ENCODE measurements around the gene C5orf34. TPM values are rescaled to one million over a fixed set of nuclear protein-coding genes. Genes with fewer than 3 reads are reported as not detected.
A peak's percentile ranks its signal among the peaks of the same experiment; 100 is the strongest.
"Not testable (repeated sequence)": the region's sequence is repeated elsewhere in the genome, so short reads cannot be mapped to it uniquely, and the experiment has no call there.

Gene C5orf34
- total RNA-seq, 2 donors from 2014 or later = 1.5 to 2.3 TPM

DNA sequence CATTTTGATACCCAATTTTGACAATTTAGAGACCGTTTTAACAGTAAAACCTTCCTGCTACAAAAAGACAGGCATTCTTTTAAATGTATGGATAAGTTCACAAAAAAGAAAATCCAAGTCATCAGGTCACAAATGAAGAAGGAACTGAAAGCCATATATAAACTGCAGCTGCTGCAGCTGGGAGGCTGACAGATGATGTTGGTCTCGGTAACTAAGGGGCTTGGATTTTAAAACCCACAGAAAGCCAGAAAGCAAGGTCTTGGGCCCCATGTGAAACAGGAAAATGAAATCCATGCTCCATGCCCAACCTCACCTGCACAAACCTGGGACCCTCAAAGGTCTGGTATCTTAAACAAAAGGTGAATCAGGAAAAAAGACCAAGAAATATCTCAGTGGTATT, 15.7 kb upstream of the C5orf34 start:
- no peak for DNase-seq (ENCODE audit: low spot score)
- intact Hi-C loops (cut with DNase I) = no loop called here

DNA sequence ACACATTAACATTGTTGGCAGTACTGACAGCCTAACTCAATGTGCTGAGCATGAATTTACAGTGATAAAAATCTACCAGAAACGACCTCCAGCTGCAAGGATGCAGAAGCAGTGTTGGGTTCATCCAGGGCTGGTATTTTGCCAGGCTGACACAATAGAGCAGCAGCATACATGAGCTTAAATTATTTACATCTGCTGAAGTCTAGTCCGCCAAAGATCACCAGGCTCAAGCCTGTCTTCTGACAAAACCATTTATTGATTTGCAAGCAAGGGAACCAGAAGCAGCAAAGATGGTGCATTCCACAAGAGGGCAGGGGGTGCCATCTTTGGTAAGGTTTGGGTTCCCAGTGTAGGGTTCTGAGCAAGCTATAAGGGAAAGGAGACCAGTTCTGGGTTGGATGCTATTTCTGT, 8.7 kb upstream of the C5orf34 start:
- no peak for DNase-seq (ENCODE audit: low spot score)
- intact Hi-C loops (cut with DNase I) = no loop called here

DNA sequence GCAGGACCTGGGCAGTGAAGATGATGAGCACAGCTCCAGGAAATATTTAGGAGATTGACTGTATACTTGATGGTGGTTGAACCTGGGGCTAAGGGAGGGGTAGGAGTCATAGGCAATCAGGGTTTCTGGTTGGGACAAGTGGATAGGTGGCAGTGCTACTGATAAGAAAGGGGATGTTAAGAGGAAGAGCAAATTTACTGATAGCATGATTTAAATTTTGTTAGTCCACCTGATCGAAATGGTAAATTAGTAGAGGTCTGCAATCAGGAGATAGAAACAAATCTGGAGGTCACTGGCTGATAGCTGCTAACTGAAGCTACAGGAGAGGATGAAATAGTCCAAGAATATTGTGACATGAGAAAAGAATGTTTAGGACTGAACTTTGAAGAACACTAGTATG, 5.7 kb upstream of the C5orf34 start:
- intact Hi-C loops (cut with DNase I) = no loop called here
- DNase-seq (ENCODE audit: low spot score) = no peak

DNA sequence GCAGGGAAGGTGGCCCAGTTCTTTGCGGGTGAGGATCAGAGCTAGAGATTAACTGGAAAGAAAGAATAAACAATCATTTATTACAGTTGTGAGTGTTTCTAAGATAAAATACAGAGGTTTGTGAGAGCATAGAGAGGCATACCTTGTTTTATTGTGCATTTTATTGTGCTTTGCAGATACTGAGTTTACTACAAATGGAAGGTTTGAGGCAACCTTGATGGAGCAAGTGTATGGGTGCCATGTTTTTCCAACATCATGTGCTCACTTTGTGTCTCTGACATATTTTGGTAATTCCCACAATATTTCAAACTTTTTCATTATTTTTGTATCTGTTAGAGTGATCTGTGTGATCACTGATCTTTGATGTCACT, 715 bp upstream of the C5orf34 start:
- no peak for DNase-seq (ENCODE audit: low spot score)
- intact Hi-C loops (cut with DNase I) = loop anchor here in 1 of 2 donors (10.0 kb wide), 1 partner anchor 201 kb away; the partner anchor contains the start of gene HMGCS1

DNA sequence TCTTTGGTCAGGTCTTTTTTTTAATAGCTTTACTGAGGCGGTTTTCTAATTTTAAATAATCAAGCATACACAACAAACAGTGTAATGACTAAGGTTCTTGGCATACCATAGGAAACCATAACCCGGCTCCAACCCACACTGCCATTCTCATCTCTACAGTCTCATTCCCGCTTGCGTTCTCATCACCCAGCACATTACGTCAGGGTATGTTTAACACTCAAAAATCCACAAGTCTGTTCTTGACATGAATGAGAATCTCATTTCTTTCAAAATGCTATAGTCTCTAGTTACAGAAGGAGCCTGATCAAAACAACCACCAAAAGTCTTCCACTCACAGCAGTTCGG, 505 bp downstream of the C5orf34 start:
- DNase-seq (ENCODE audit: low spot score) = no peak
- intact Hi-C loops (cut with DNase I) = loop anchor here in 1 of 2 donors (10.0 kb wide), 1 partner anchor 200 kb away; the partner anchor contains the start of gene HMGCS1

DNA sequence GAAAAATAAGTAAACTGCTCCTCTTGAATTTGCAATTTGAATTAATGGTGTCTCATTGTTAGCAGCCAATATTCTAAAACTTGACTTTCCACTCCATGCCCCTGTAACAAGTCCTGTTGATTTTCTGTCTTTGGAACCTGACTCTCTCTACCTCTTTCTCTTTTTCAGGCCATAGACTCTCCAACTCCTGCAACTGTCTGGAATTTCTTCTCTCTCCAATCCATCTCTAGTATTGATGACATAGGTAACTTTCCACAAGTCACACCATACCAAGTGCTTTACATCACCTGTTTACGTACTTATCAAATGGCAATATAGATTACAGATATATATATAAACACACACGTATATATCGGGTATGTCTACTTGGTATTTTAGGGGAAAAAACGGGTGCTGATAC, 923 bp downstream of the C5orf34 start:
- intact Hi-C loops (cut with DNase I) = loop anchor here in 1 of 2 donors (10.0 kb wide), 1 partner anchor 199 kb away; the partner anchor contains the start of gene HMGCS1
- no peak for DNase-seq (ENCODE audit: low spot score)

DNA sequence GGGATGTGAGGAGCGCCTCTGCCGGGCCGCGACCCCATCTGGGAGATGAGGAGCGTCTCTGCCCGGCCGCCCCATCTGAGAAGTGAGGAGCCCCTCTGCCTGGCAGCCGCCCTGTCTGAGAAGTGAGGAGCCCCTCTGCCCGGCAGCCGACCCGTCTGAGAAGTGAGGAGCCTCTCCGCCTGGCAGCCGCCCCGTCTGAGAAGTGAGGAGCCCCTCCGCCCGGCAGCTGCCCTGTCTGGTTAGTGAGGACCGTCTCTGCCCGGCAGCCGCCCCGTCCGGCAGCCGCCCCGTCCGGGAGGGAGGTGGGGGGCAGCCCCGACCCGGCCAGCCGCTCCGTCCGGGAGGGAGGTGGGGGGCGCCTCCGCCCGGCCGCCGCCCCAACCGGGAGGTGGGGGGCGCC, 3.9 kb downstream of the C5orf34 start:
- DNase-seq (ENCODE audit: low spot score) = not testable (repeated sequence)
- intact Hi-C loops (cut with DNase I) = loop anchor here in 1 of 2 donors (10.0 kb wide), 1 partner anchor 196 kb away; the partner anchor contains the start of gene HMGCS1

DNA sequence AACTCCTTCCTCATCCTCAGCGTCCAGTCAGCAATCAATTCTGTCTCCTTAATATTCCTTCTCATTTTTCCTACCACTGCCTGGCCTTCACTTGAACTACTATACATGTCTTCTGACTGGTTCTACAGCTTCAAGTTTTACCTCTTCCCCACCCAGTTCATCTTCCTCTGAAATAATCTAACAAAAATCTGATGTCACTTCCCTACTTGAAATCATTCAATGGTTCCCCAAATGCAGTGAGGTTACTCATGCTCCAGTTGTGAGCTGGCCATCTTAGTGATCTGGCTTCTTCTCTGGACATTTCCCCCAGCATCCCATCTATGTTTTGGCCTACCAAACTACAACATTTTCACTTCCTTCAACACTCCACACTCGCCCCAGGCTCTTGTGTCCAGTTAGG, 16.4 kb downstream of the C5orf34 start:
- intact Hi-C loops (cut with DNase I) = loop anchor here in 1 of 2 donors (10.0 kb wide), 1 partner anchor 1734 kb away; no protein-coding TSS in a partner anchor
- no peak for DNase-seq (ENCODE audit: low spot score)

DNA sequence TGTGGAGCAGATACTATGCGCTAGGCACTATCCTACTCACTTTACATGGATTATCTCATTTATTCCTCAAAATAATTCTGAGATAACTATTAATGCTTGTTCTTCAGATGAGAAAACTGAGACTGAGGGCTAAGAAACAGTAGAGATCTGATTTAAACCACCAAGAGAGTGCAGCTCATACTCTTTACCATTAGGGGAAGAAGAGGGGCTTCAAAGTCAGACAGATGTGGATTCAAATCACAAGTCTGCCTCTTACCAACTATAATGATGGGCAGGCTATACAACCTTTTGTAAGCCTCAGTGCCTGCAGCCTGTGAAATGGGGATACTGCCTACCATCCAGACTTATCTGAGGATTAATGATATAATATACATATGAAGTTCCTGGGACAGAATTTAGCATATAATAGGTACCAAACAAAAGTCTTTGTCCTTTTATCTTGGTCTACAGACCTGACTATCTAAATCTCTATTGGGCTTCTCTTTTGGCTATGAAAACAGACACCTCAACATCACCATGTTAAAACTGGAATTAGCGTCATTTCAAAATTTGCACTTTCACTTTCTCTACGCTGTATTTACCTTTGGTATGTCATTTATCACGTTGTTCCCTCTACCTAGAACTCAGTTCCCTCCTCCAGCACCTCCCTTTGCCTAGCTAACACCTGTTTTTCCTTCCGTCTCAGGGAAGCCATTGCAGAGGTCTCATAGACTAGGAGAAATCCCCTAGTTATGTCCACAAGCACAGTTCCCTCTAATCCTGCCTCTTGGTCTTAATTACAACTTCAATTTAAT, 17.4 kb downstream of the C5orf34 start:
- intact Hi-C loops (cut with DNase I) = loop anchor here in 1 of 2 donors (10.0 kb wide), 1 partner anchor 1733 kb away; no protein-coding TSS in a partner anchor
- no peak for DNase-seq (ENCODE audit: low spot score)

DNA sequence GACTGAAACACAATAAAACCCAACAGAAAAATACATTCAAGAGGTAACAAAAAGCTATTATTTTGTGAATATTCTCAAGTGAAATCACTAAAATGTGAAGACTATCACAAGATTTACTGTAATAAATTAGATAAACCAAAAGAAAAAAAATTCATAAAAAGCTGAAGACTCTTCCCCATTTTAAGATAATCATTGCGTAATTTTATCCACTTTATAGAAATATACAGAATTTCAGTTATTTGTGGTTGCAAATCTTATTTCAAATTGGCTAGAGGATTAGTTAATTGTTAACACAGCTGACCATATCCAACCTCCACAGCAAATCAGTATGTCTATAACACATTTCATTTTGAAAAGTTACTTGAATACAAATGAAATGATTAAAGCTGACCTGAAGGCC, 23.6 kb downstream of the C5orf34 start:
- intact Hi-C loops (cut with DNase I) = loop anchor here in 1 of 2 donors (10.0 kb wide), 1 partner anchor 1727 kb away; no protein-coding TSS in a partner anchor
- DNase-seq (ENCODE audit: low spot score) = no peak

DNA sequence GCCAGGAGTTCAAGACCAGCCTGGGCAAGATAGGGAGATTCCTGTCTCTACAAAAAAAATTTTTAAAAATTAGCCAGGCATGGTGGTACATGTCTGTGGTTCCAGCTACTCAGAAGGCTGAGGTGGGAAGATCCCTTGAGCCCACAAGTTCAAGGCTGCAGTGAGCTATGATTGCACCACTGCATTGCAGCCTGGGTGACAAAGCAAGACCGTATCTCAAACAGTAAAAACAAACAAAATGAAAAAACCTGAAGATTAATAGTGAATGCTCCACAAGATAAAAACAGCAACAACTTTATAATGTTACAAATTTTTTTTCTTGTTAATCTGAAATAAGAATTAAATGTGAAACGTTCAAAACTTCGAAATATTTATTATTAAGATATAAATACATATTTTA, 28.6 kb downstream of the C5orf34 start:
- intact Hi-C loops (cut with DNase I) = no loop called here
- no peak for DNase-seq (ENCODE audit: low spot score)

DNA sequence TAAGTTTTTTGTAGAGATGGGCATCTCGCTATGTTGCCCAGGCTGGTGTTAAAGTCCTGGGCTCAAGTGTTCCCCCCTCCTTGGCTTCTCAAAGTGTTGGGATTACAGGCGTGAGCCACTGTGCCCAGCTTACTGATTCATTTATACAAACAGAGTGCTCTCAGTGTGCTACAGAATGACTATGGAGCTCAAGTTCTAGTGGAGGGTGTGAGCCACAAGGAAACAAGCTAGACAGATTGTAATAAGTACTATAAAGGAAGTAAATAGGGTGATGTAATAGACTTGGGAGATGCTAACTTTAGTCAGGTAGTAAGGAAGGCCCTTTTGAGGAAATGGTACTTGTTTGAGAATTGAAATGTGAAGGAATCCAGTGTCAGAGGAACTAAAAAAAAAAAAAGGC, 29.5 kb downstream of the C5orf34 start:
- intact Hi-C loops (cut with DNase I) = no loop called here
- DNase-seq (ENCODE audit: low spot score) = no peak

DNA sequence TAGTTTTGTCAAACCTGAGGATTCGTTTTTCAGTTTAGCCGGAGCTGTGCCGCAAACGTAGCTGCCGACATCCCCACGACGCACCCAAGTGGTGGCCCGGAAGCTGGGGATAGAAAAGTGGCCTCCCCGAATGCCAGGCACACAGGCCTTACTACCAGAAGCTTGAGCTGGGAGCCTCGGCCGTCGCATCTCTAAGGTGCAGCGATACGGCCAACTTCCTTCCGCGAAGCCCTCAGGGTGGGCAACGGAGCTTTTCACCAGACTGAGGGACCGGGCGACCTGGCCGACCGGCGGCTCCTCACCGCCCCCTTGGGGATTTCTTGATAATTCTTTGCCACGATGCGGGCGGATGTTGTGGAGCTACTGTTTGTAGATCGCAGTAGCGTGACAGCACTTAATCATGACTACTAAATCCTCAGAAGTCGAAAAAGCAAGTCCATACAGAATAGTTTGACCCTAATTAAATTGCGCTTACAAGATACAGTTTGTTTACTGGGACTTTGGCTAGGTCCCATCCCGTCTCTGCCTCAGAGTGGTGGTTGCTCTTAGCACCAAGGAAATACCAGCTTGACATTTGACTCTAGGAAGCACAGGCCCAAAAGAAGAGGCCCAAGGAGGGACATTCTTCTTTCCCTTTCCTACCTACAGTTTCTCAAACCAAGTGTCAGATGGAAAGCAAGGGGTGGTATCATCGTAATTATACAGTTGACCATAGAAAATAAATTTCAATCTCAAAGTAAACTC, 30.7 kb downstream of the C5orf34 start:
- peak; percentile 95 for DNase-seq (ENCODE audit: low spot score)
- intact Hi-C loops (cut with DNase I) = no loop called here

DNA sequence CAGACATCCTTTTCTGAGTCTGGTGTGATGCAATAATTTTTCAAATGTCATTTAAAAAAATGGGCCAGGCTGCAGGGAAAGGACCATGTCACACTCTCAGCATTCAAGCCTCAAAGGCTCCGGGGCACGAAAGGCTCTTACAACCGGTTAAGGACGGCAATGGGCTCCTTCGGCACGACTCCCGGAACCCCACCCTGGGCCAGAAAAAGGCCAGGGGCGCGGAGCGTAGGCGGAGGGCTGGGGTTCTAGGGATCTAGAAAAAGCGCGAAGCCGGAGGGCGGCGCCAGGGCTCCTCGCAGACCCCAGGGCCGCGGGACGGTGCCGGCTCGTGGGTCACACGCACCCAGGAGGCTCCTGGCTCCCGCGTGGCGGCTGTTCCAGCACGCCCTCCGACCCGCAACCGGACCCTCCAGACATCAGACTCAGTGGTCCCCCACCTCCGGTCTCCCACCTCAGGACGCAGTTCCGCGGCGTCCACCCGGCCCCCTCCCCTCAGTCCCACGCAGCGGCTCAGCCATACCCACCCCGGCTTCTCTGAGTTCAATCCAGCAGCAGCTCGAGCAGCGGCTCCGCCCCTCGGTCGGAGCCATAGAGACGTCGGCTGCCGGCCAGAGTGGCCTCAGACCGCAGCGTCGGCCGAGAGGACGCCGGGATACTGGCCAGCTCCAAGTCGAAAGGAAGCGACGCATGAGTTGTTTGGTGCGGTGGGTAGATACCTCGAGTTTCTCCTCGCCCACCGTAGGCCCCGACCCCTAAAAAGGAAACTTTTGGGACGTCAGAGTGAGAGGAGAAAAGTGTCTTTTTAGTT, 31.4 kb downstream of the C5orf34 start, which contains the start of gene TMEM267:
Gene TMEM267 (minus strand): TSS at position 568 of the 808 bp plus-strand sequence. CDS start 29,896 bp downstream, outside the sequence.
- intact Hi-C loops (cut with DNase I) = no loop called here
- peak; percentile 98 for DNase-seq (ENCODE audit: low spot score)

DNA sequence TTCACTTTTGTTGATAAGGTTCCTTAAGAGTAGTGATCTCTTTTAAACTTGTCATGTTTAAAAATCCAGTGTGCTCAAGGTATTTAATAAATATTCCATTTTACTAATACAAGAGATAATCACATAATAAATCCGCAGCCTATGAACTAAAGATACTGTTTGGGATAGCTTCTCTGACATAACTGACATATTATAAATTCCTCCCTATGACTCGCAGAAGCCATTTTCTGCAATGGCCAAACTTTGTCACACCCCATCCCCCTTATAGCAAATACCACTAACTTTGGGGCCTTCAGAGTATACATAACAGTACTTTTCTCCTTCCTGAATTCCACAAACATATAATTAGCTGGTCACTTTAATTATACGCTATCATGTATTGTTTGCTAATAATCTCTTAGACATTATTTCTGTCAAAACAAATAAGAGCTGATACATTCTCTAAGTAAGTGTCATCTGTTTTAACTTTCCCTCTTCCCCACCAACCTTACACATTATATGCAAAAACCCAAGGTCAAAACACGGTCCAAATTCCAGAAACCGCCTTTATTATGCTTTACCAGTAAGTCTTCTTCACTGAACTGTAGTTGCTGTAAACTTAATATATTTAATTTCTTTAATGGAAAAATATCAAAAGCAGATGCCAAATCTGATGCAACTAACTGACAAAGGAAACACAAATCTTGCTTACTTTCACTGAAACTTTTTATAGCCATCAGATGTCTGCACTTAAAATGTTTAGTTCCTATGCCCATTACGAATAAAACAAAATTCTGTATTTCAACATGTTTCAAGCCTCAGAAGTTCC, 32.3 kb downstream of the C5orf34 start:
- intact Hi-C loops (cut with DNase I) = no loop called here
- no peak for DNase-seq (ENCODE audit: low spot score)

DNA sequence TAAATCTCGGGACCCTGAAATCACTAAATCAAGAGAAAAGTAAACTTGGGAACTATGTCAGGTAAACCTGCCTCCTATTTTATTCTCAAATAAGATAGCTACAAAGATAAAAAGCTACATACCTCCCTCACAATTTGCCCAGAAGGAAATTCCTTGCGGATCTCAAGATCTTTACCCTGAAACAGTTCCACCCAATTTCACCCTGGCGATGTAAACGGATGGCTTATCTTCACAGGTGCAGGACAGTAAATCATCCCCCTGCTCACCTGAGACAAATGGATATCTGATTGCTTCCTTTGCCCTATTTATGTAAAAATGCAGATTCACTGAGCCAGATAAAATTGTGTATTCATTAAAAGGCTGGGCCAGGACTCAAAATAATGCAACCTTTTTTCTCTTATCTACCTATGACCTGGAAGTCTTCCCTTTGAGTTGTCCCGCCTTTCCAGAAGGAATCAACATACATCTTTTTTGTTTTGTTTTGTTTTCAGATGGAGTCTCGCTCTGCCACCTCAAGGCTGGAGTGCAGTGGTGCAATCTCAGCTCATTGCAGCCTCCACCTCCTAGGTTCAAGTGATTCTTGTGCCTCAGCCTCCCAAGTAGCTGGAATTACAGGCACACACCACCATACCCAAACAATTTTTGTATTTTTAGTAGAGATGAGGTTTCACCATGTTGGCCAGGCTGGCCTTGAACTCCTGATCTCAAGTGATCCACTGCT, 45.1 kb downstream of the C5orf34 start:
- intact Hi-C loops (cut with DNase I) = no loop called here
- DNase-seq (ENCODE audit: low spot score) = no peak

DNA sequence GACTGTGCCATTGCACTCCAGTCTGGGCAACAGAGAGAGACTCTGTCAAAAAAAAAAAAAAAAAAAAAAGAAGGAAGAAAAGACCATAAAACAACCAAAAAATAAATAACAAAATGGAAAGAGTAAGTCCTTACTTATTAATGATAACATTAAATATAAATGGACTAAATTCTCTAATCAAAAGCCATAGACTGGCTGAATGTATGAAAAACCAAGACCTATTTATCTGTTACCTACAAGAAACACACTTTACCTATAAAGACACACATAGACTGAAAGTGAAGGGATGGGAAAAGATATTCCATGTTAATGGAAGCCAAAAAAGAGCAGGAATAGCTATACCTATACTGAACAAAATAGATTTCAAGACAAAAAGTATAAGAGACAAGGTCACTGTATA, 47.8 kb downstream of the C5orf34 start:
- intact Hi-C loops (cut with DNase I) = no loop called here
- DNase-seq (ENCODE audit: low spot score) = no peak

DNA sequence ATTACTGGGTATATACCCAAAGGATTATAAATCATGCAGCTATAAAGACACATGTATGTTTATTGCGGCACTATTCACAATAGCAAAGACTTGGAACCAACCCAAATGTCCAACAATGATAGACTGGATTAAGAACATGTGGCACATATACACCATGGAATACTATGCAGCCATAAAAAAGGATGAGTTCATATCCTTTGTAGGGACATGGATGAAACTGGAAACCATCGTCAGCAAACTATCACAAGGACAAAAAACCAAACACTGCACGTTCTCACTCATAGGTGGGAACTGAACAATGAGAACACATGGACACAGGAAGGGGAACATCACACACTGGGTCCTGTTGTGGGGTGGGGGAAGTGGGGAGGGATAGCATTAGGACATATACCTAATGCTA, 49.5 kb downstream of the C5orf34 start:
- intact Hi-C loops (cut with DNase I); DNase-seq (ENCODE audit: low spot score): not testable (repeated sequence)
